ENCODE data around the gene TGIF1. TPM values are rescaled to one million over a fixed set of nuclear protein-coding genes. Genes with fewer than 3 reads are reported as not detected.

TGIF1 gene
- total and polyA plus RNA-seq, 9 of the 15 experiments (the other 6 are each of a cell fraction or from before 2014, with no cell fraction given) = 16.1 to 77.7 (median 44.6) TPM

DNA sequence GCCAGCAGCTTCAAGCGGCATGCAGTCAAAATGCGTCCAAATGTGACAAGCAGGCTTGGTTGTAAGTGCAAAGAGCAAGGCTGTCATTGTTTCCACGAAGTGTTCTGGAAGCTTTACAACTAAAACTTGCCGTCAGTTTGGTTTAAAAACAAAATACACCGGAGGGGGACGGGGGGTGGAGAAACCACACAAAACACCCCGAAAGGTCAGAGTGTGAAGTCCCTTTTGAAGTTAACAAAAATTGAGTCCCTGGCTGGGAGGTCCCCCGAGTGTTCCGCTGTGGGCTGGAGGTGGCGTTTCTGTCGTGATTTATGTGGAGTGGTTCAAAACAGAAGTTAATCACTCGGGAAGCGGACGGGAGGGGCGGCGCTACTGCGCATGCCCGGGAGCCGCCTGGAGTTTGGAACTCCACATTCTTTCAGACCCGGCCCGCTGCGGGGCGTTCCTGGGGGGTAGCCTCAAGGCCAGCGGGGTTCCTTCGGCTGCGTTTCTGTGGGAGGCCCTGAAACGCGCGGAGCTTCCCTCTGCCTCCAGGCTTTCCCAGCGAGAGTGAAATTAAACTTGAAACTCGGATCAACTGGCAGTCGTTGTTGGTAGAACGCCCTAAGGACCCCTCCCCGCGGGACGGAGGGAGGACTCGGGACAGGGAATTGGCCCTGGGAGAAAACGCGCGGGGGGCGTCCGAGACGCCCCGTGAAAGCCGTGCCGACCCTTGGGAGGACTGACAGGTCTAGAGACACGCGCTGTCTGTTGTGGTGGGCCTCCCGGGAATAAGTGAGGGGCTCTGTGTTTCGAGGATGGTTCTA is 1.4 kb downstream of the TGIF1 start (continued):
- TF ChIP-seq, protein P1, sequence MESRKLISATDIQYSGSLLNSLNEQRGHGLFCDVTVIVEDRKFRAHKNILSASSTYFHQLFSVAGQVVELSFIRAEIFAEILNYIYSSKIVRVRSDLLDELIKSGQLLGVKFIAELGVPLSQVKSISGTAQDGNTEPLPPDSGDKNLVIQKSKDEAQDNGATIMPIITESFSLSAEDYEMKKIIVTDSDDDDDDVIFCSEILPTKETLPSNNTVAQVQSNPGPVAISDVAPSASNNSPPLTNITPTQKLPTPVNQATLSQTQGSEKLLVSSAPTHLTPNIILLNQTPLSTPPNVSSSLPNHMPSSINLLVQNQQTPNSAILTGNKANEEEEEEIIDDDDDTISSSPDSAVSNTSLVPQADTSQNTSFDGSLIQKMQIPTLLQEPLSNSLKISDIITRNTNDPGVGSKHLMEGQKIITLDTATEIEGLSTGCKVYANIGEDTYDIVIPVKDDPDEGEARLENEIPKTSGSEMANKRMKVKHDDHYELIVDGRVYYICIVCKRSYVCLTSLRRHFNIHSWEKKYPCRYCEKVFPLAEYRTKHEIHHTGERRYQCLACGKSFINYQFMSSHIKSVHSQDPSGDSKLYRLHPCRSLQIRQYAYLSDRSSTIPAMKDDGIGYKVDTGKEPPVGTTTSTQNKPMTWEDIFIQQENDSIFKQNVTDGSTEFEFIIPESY (CRISPR knock-in tag; IDR thresholded peaks at IDR 0.05) = no peak
- TF ChIP-seq LCOR (CRISPR knock-in tag; IDR thresholded peaks at IDR 0.05) (peak; percentile 70; the same call in 1 of the 2 replicates), SAFB2 (IDR thresholded peaks at IDR 0.05; ENCODE audit: borderline replicate concordance, low read depth, low read length, severe bottlenecking) (no peak), ZNF707 (CRISPR knock-in tag; conservative IDR thresholded peaks at IDR 0.05) (no peak), COPS2 (conservative IDR thresholded peaks at IDR 0.05) (no peak), NFIX (CRISPR knock-in tag; IDR thresholded peaks at IDR 0.05; ENCODE audit: low read depth) (no peak), C11orf30 (IDR thresholded peaks at IDR 0.05; ENCODE audit: low read depth) (no peak), ZNF77 (CRISPR knock-in tag; IDR thresholded peaks at IDR 0.05) (no peak), HMG20A (CRISPR knock-in tag; conservative IDR thresholded peaks at IDR 0.05) (peak; percentile 75; the same call in 1 of the 2 replicates), EZH2 (IDR thresholded peaks at IDR 0.05; ENCODE audit: borderline replicate concordance, low read depth, low read length) (no peak), FUS (optimal IDR thresholded peaks at IDR 0.05; ENCODE audit: low read depth, low read length) (no peak), YBX1 (IDR thresholded peaks at IDR 0.05) (no peak), NEUROD1 (IDR thresholded peaks at IDR 0.05; ENCODE audit: borderline replicate concordance, low read depth, low read length, partially characterized antibody) (no peak), ZNF140 (CRISPR knock-in tag; IDR thresholded peaks at IDR 0.05) (no peak), RB1 (IDR thresholded peaks at IDR 0.05; ENCODE audit: low read depth) (no peak), NR2F6 (CRISPR knock-in tag; IDR thresholded peaks at IDR 0.05) (no peak), KLF6 (CRISPR knock-in tag; IDR thresholded peaks at IDR 0.05; ENCODE audit: borderline replicate concordance) (0 out of 2 replicates have a peak, but pooled peaks have one; percentile 10), ZNF431 (CRISPR knock-in tag; IDR thresholded peaks at IDR 0.05) (no peak), ZNF232 (CRISPR knock-in tag; IDR thresholded peaks at IDR 0.05) (no peak), FOXA3 (CRISPR knock-in tag; conservative IDR thresholded peaks at IDR 0.05 in 1 of 2, IDR thresholded peaks at IDR 0.05 in 1 of 2) (no peak; a peak in 1 of 4 replicates), NCOA1 (IDR thresholded peaks at IDR 0.05; ENCODE audit: low read depth) (no peak), ZBTB17 (CRISPR knock-in tag; IDR thresholded peaks at IDR 0.05) (no peak), ZNF311 (CRISPR knock-in tag; IDR thresholded peaks at IDR 0.05) (0 out of 2 replicates have a peak, but pooled peaks have one; percentile 39), RBM34 (IDR thresholded peaks at IDR 0.05; ENCODE audit: borderline replicate concordance, insufficient read depth, low read length) (no peak)
- TF ChIP-seq, protein P2, sequence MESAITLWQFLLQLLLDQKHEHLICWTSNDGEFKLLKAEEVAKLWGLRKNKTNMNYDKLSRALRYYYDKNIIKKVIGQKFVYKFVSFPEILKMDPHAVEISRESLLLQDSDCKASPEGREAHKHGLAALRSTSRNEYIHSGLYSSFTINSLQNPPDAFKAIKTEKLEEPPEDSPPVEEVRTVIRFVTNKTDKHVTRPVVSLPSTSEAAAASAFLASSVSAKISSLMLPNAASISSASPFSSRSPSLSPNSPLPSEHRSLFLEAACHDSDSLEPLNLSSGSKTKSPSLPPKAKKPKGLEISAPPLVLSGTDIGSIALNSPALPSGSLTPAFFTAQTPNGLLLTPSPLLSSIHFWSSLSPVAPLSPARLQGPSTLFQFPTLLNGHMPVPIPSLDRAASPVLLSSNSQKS (CRISPR knock-in tag; IDR thresholded peaks at IDR 0.05) = no peak
- TF ChIP-seq, protein P3, sequence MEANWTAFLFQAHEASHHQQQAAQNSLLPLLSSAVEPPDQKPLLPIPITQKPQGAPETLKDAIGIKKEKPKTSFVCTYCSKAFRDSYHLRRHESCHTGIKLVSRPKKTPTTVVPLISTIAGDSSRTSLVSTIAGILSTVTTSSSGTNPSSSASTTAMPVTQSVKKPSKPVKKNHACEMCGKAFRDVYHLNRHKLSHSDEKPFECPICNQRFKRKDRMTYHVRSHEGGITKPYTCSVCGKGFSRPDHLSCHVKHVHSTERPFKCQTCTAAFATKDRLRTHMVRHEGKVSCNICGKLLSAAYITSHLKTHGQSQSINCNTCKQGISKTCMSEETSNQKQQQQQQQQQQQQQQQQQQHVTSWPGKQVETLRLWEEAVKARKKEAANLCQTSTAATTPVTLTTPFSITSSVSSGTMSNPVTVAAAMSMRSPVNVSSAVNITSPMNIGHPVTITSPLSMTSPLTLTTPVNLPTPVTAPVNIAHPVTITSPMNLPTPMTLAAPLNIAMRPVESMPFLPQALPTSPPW (CRISPR knock-in tag; IDR thresholded peaks at IDR 0.05) = no peak

Measured in K562 (cell line).